ENCODE results near the gene HYAL2. TPM values are rescaled to one million over a fixed set of nuclear protein-coding genes. Genes with fewer than 3 reads are reported as not detected.

HYAL2 gene
- total RNA-seq, 1 experiment from 2014 or later: 29.6 TPM

DNA sequence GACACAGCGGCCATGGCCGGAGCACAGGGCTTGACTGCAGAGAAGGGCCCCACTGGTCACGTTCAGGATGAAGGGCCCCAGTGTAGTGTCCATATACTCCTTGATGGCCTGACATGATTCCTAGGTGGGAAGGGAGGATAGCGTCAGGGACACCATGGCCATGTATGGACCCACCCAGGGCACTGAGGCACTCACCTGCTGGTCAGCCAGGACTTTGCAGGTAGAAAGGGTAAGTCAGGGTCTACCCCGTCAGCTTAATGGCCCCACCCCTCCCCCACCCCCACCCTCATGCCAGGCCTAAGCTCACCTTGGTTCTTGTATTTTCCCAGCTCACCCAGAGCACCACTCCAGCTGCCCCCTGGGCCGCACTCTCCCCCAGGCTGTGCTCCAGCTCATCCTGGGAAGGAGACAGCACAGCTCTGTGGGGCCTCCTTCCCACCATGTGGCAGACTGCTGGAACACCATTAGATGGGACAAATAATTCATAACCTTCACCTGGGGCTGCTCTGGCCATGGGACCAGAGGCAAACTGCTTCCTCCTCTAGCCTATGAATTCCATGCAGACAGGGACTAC is 21.8 kb downstream of the HYAL2 start:
- Histone ChIP-seq H3K4me1 (replicated peaks; ENCODE audit: insufficient read depth) (peaks cover 20% of the 10 kb centered on the region), H3K4me2 (peak overlapping the region; percentile 80), H3K79me2 (ENCODE audit: low read depth) (0 out of 2 replicates have a peak, but pooled peaks cover 10% of the 10 kb centered on the region), H3K36me3 (ENCODE audit: low read depth) (no peaks in the 10 kb centered on the region), H3K4me3 (no peak overlapping the region; the same call in 1 of the 2 replicates), H4K20me1 (ENCODE audit: insufficient read depth) (no peaks in the 10 kb centered on the region), H3K27me3 (ENCODE audit: insufficient read depth, low read depth) (no peaks in the 10 kb centered on the region), H3K9me2 (ENCODE audit: insufficient read depth) (no peaks in the 10 kb centered on the region), H2AFZ (no peak overlapping the region), H3K27ac (peak overlapping the region; percentile 76), H3K9me3 (ENCODE audit: insufficient read depth, low read depth) (no peaks in the 10 kb centered on the region), H3F3A (ENCODE audit: insufficient read depth, low read depth) (peaks cover 9% of the 10 kb centered on the region; the same call in 1 of the 2 replicates)
- no TSS peak for BruUV-seq (replicated peaks)
- TF ChIP-seq EZH2 (IDR thresholded peaks at IDR 0.05; ENCODE audit: low read depth): no peak
- TF ChIP-seq, protein P1, sequence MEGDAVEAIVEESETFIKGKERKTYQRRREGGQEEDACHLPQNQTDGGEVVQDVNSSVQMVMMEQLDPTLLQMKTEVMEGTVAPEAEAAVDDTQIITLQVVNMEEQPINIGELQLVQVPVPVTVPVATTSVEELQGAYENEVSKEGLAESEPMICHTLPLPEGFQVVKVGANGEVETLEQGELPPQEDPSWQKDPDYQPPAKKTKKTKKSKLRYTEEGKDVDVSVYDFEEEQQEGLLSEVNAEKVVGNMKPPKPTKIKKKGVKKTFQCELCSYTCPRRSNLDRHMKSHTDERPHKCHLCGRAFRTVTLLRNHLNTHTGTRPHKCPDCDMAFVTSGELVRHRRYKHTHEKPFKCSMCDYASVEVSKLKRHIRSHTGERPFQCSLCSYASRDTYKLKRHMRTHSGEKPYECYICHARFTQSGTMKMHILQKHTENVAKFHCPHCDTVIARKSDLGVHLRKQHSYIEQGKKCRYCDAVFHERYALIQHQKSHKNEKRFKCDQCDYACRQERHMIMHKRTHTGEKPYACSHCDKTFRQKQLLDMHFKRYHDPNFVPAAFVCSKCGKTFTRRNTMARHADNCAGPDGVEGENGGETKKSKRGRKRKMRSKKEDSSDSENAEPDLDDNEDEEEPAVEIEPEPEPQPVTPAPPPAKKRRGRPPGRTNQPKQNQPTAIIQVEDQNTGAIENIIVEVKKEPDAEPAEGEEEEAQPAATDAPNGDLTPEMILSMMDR (conservative IDR thresholded peaks at IDR 0.05): no peak
- ChIA-PET POLR2A (ENCODE audit: unreplicated experiment) (no interaction called here), CTCF (no interaction called here)
- intact Hi-C loops (cut with micrococcal nuclease; ENCODE audit: unreplicated experiment): loop anchor here (1.0 kb wide), 1 partner anchor 35 kb away; no protein-coding TSS in a partner anchor
- DNase-seq: no peak

DNA sequence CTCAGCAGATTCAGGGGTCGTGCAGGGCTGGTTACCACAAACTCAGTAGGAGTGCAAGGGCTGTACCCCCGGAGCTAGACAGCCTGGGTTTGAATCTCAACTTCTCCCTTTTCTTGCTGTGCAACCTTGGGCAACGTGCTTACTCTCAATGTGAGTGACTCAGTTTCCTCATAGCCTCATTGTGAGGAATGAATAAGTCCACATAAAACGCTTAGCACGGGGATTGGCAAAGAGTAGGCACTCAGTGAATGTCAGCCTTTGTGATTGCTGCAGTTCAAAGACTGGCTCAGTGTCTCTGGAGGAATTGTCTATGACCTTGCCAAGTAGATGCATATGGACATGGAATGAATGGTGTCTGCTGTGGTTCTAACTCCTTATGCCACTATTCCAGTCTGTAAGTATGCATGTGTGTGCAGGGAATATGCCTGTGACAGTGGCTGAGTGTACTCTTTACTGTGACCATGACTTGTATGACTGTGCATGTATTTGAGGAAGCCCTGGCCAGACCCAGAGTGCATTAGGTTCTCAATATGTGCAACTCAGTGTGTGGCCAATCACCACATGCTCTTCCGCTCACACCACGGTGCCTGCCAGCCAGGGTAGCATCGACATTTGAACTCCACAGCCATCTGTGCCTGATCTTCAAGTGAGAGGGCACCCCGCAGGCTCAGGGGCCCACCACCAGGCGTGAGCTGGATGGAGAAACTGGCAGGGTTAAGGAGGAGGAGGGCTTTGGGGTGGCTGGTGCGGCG is 22.4 kb downstream of the HYAL2 start:
- Histone ChIP-seq H3K9me2 (ENCODE audit: insufficient read depth) (no peaks in the 10 kb centered on the region), H3K9me3 (ENCODE audit: insufficient read depth, low read depth) (no peaks in the 10 kb centered on the region), H3K79me2 (ENCODE audit: low read depth) (0 out of 2 replicates have a peak, but pooled peaks cover 10% of the 10 kb centered on the region), H3K4me3 (peak overlapping the region; percentile 48; the same call in 1 of the 2 replicates), H3K27me3 (ENCODE audit: insufficient read depth, low read depth) (no peaks in the 10 kb centered on the region), H2AFZ (no peak overlapping the region; the same call in 1 of the 2 replicates), H3K4me1 (replicated peaks; ENCODE audit: insufficient read depth) (peaks cover 20% of the 10 kb centered on the region), H3F3A (ENCODE audit: insufficient read depth, low read depth) (peaks cover 9% of the 10 kb centered on the region; the same call in 1 of the 2 replicates), H3K4me2 (peak overlapping the region; percentile 80), H4K20me1 (ENCODE audit: insufficient read depth) (no peaks in the 10 kb centered on the region), H3K36me3 (ENCODE audit: low read depth) (no peaks in the 10 kb centered on the region), H3K27ac (peak overlapping the region; percentile 76)
- BruUV-seq (replicated peaks): TSS peak; percentile 95
- no peak for DNase-seq
- TF ChIP-seq EZH2 (IDR thresholded peaks at IDR 0.05; ENCODE audit: low read depth): no peak
- TF ChIP-seq, protein P1 (conservative IDR thresholded peaks at IDR 0.05): no peak
- intact Hi-C loops (cut with micrococcal nuclease; ENCODE audit: unreplicated experiment): loop anchor here (1.0 to 2.0 kb wide), 3 partner anchors 17 to 35 kb away; no protein-coding TSS in a partner anchor
- POLR2A ChIA-PET (ENCODE audit: unreplicated experiment): interaction anchor here (0.6 to 1.2 kb wide), 8 partner anchors 17 to 328 kb away, joined by 5 to 36 read pairs (median 8); partner anchors contain the start of genes SEMA3B and TUSC2
- CTCF ChIA-PET: interaction anchor here (0.6 to 0.9 kb wide), 5 partner anchors 18 to 54 kb away, joined by 3 to 7 read pairs (median 3); partner anchors contain the start of gene TUSC2

DNA sequence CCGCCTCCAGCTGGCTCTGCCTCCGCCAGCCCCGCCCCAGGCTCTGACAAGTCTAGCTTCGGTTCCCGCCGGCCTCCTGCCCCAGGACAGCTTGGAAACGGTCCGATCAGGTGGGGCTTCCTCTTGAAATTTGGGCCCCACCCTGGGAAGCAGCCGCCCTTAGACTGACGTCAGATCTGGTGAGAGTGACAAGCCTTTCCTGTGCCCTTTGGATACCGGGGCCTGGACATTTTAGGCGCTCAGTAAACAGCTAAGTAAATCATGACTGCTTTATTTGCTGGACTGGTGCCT is 23.0 kb downstream of the HYAL2 start:
- no TSS peak for BruUV-seq (replicated peaks)
- H3K4me2 ChIP-seq: peak overlapping the region; percentile 80
- peak overlapping the region; percentile 48; the same call in 1 of the 2 replicates for H3K4me3 ChIP-seq
- 0 out of 2 replicates have a peak, but pooled peaks cover 10% of the 10 kb centered on the region for H3K79me2 ChIP-seq (ENCODE audit: low read depth)
- H3K4me1 ChIP-seq (replicated peaks; ENCODE audit: insufficient read depth): peaks cover 20% of the 10 kb centered on the region
- ChIA-PET POLR2A (ENCODE audit: unreplicated experiment) (interaction anchor here (0.6 to 1.2 kb wide), 9 partner anchors 18 to 328 kb away, joined by 3 to 36 read pairs (median 6); partner anchors contain the start of genes SEMA3B and TUSC2), CTCF (interaction anchor here (0.5 to 0.9 kb wide), 6 partner anchors 18 to 270 kb away, joined by 3 to 9 read pairs (median 4); partner anchors contain the start of genes HEMK1 and TUSC2)
- H3K36me3 ChIP-seq (ENCODE audit: low read depth): no peaks in the 10 kb centered on the region
- no peaks in the 10 kb centered on the region for H4K20me1 ChIP-seq (ENCODE audit: insufficient read depth)
- TF ChIP-seq EZH2 (IDR thresholded peaks at IDR 0.05; ENCODE audit: low read depth): no peak
- TF ChIP-seq, protein P1 (conservative IDR thresholded peaks at IDR 0.05): no peak
- H3K27me3 ChIP-seq (ENCODE audit: insufficient read depth, low read depth): no peaks in the 10 kb centered on the region
- no peak for DNase-seq
- no peaks in the 10 kb centered on the region for H3K9me3 ChIP-seq (ENCODE audit: insufficient read depth, low read depth)
- peaks cover 9% of the 10 kb centered on the region; the same call in 1 of the 2 replicates for H3F3A ChIP-seq (ENCODE audit: insufficient read depth, low read depth)
- no peak overlapping the region; the same call in 1 of the 2 replicates for H2AFZ ChIP-seq
- intact Hi-C loops (cut with micrococcal nuclease; ENCODE audit: unreplicated experiment): loop anchor here (1.0 to 2.0 kb wide), 2 partner anchors 18 to 35 kb away; no protein-coding TSS in a partner anchor
- peak overlapping the region; percentile 76 for H3K27ac ChIP-seq
- H3K9me2 ChIP-seq (ENCODE audit: insufficient read depth): no peaks in the 10 kb centered on the region

All from PC-9 (cell line).